GM12872 (cell line): ENCODE data around the gene IWS1.

Source experiments
- TF ChIP-seq, protein P1 (sequence below): IDR thresholded peaks from 3 replicates; pipeline ENCODE4 v1.5.1; 2011; ENCODE audit warnings: low read depth, mild to moderate bottlenecking, low read length, moderate library complexity; ENCODE audit not compliant: insufficient read depth

IWS1 gene

DNA sequence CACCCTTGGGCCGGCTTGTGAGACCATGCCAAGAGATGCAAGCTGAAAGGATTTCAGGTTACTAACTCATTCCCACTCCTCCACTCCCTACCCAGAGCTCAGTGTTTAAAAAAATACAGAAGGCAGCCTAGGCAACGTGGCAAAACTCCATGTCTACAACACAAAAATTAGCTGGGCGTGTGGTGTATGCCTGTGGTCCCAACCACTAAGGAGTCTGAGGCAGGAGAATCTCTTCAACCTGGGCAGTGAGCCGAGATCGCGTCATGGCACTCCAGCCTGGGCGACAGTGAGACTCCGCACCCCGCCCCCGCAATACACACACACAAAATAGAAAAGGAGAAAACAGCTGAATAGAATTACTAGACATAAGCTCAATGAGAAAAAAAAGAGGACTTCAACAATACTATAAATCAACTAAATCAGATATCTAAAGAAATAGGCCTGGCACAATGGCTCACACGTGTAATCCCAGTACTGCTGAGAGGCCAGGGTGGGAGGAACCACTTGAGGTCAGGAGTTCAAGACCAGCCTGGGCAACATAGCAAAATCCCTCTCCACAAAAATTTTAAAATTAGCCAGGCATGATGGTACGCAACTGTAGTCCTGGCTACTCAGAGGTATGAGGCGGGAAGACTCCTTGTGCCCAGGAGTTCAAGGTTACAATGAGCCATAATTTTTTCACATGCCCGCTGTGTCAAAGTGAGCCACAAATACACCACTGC is 10.1 kb downstream of the IWS1 start:
- TF ChIP-seq, protein P1, sequence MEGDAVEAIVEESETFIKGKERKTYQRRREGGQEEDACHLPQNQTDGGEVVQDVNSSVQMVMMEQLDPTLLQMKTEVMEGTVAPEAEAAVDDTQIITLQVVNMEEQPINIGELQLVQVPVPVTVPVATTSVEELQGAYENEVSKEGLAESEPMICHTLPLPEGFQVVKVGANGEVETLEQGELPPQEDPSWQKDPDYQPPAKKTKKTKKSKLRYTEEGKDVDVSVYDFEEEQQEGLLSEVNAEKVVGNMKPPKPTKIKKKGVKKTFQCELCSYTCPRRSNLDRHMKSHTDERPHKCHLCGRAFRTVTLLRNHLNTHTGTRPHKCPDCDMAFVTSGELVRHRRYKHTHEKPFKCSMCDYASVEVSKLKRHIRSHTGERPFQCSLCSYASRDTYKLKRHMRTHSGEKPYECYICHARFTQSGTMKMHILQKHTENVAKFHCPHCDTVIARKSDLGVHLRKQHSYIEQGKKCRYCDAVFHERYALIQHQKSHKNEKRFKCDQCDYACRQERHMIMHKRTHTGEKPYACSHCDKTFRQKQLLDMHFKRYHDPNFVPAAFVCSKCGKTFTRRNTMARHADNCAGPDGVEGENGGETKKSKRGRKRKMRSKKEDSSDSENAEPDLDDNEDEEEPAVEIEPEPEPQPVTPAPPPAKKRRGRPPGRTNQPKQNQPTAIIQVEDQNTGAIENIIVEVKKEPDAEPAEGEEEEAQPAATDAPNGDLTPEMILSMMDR = no peak

DNA sequence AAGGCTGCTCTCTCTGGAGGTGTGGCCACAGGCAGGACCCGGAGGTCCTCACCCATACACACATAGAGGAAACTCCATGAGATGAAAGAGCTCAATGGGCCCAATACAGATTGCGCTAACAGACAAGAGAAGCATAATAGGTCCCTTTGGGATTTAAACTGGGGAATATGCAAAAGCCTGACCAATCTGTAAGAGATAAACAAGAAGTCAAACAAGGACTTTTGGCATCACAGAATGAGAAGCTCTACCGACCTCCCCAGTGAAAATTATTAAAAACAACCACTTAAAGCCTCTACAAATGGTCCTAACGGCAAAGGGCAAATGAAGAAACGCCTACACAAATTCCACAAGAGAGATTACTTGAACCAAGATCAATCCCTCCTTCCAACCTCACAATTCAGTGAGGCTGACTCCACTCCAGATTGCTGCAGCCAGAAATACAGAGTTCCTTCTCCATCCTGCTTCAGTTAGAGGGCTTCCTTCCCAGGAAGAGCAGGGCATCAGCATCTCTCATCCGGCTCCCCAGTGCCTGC is 10.8 kb downstream of the IWS1 start:
- TF ChIP-seq, protein P1 = no peak

DNA sequence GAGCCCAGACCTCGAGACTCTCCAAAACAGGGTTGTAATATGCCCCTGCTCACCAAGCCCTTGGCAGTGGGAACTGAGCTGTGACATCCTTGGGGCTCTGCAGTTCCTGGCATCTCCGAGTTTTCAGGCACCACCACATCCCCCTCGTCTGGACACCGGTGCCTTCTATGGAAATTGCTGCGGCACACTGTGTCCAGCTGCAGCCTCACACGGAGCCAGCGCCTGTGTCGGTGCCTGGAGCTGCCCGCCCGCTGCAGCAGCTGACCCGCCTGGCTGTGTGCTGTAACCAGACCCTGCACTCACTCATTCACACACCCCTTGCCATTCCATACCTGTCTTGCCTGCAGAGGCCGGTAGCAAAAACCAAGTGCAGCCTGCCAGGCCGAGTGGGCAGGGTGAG is 11.8 kb downstream of the IWS1 start:
- TF ChIP-seq, protein P1 = no peak

DNA sequence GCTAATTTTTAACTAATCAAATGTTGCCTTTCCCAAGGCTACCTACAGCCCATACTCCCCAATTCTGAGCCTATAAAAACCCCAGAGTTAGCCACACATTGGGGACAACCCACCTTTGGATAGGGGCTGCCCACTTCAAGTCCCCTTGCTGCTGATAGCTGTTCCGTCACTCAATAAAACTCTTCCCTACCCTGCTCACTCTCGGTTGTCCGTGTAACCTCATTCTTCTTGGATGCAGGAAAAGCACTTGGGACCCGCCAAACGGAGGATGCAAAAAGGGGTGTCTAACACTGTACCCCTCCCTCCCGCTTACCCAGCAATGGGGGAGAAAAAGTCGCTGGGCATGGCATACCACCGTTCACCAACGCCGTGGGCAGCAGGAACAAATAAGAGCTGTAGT is 12.2 kb downstream of the IWS1 start:
- TF ChIP-seq, protein P1 = no peak

DNA sequence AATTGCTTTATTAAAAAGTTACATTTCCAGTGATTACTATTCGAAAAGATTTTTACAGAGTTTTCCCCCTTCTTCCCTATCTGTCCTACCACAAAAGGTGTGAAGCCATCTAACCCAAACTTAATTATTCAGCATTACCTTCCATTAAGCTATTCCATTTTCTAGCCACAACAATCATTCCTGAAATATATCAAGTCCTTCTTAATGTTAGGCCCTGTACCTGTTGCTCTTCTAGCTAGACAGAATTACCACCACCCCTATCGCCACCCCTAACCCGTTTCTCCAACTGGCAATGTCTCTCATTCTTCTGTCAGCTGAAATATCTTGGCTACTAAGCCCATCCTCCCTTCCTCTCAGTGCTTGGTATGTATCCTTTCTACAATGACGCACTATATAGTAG is 13.9 kb downstream of the IWS1 start:
- TF ChIP-seq, protein P1 = no peak

DNA sequence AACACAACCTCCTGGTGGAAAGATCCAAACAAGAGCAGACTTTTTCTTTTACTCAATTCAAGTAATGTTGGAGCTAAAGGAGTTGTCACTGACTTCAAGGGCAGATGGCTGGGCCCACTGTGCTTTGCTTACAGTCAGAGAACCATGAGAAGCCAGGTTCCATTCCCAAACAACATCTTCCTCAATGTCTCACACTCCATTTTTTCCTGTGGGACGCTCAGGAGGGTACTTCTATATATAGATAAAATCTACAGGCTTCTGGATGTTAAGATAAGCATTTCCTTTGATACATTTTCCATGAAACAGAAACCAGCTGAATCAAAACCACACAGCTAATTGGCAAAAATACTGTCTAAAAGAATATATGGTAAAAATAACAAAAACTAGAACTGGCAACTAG is 14.4 kb downstream of the IWS1 start:
- TF ChIP-seq, protein P1 = no peak

DNA sequence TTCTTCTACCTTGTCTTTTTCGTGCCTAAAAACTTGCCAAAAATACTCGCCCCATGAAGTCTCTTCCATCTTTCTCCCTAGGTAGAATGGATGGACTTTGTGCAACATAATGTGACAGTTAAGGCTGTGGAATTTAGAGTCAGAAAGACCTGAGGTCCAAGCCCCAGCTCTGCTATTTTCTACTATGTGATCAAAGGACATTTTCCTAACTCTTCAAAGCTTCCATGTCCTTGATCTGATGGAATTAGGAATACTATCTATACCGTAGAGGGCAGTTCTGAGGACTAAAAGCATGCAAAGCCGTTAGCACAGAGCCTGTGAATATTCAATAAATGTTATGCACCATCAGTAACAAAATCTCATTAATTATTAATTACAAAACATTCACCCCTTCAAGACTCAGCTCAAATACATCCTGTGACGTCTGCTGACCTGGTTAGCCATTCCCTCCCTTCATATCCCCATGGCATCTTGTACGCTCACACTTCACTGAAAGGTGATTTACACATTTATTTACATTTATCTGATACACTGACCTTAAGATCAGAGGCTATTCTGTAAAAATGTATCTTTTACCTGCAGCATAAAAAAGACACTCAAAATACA is 15.1 kb downstream of the IWS1 start:
- TF ChIP-seq, protein P1 = no peak
